CD4-positive, alpha-beta T cell (primary cell): ENCODE data around the gene FRZB. TPM values are rescaled to one million over a fixed set of nuclear protein-coding genes. Genes with fewer than 3 reads are reported as not detected.

Experiments used
- ATAC-seq: fragments of 200-7000 bp; cut with Tn5 transposase; one replicate; pipeline ENCODE4 v1.10.0; 2022; ENCODE audit warnings: mild to moderate bottlenecking; ENCODE audit not compliant: poor library complexity
- CTCF ChIA-PET: fragments of 350-600 bp; sonication (Branson Sonifier 250); formaldehyde crosslinking; loops from one replicate; lab custom pipeline; 2021; ENCODE audit warnings: antibody characterized with exemption, inconsistent platforms; lab: Charles Lee
- POLR2A ChIA-PET: fragments of 350-600 bp; sonication (Branson Sonifier 250); formaldehyde crosslinking; loops from one replicate; lab custom pipeline; 2021; ENCODE audit warnings: antibody characterized with exemption, inconsistent platforms; lab: Charles Lee
- DNase-seq, 14 experiments: peaks; one replicate each; pipeline ENCODE4 v3.0.0-alpha.2; 2013 to 2020; ENCODE audit warnings: mixed read lengths in 2 of 14
- H3K27ac ChIP-seq, 2 donors: one replicate each; pipeline versions ENCODE4 v1.5.1 to v1.7.0; 2013; ENCODE audit warnings: low read length in 2 of 2, low read depth in 1 of 2, mild to moderate bottlenecking in 1 of 2
- H3K27me3 ChIP-seq, 2 experiments: 1 replicate in 1 of 2; 2 replicates in 1 of 2; pipeline versions ENCODE4 v1.6.1 to v1.7.0; 2013; ENCODE audit warnings: low read length in 2 of 2, control low read depth in 1 of 2, mild to moderate bottlenecking in 1 of 2, moderate library complexity in 1 of 2; ENCODE audit not compliant: insufficient read depth in 2 of 2, control insufficient read depth in 1 of 2
- H3K36me3 ChIP-seq: one replicate; pipeline ENCODE4 v1.6.1; 2013; ENCODE audit warnings: low read length, control low read depth; ENCODE audit not compliant: insufficient read depth
- H3K4me1 ChIP-seq: one replicate; pipeline ENCODE4 v1.6.1; 2013; ENCODE audit warnings: low read length, control low read depth; ENCODE audit not compliant: insufficient read depth
- H3K4me3 ChIP-seq: one replicate; pipeline ENCODE4 v1.5.1; 2013; ENCODE audit warnings: mild to moderate bottlenecking, low read length, moderate library complexity
- H3K9me3 ChIP-seq, 2 experiments: 1 replicate in 1 of 2; 2 replicates in 1 of 2; pipeline versions ENCODE4 v1.6.1 to v1.7.0; 2013; ENCODE audit warnings: low read length in 2 of 2, mild to moderate bottlenecking in 2 of 2, control low read depth in 1 of 2, moderate library complexity in 1 of 2; ENCODE audit not compliant: control insufficient read depth in 1 of 2, insufficient read depth in 1 of 2
- H3K27ac Mint-ChIP-seq: one replicate; pipeline ENCODE4 v1.8.0; 2020; ENCODE audit warnings: mixed read lengths
- H3K27me3 Mint-ChIP-seq: one replicate; pipeline ENCODE4 v1.8.0; 2021; ENCODE audit warnings: mixed read lengths
- H3K36me3 Mint-ChIP-seq: one replicate; pipeline ENCODE4 v1.8.0; 2021; ENCODE audit warnings: low read depth, mixed read lengths
- H3K4me1 Mint-ChIP-seq: one replicate; pipeline ENCODE4 v1.8.0; 2021; ENCODE audit warnings: low read depth, mixed read lengths
- H3K4me3 Mint-ChIP-seq: one replicate; pipeline ENCODE4 v1.8.0; 2020; ENCODE audit warnings: mild to moderate bottlenecking, mixed read lengths
- H3K9me3 Mint-ChIP-seq: one replicate; pipeline ENCODE4 v1.8.0; 2020; ENCODE audit warnings: mixed read lengths
- intact Hi-C, 2 experiments: fragments of 100-400 bp; cut with DNase I in 1 of 2; cut with micrococcal nuclease in 1 of 2; formaldehyde crosslinking; loops; one replicate each; pipeline versions ENCODE4 v1.15.1 to v1.9.0; 2023 to 2025; cut with DNase I, micrococcal nuclease
- total RNA-seq, 174 experiments: library from RNA in 2 of 174; stranded (reverse) in 2 of 174; gene quantifications; one replicate each; pipeline ENCODE4 v1.2.3 and lab custom pipeline; 2021 to 2026
- TF ChIP-seq, protein P1 (sequence below): fragments of 200-600 bp; IDR thresholded peaks from one replicate; pipeline ENCODE4 v1.8.0; 2022; ENCODE audit warnings: antibody characterized with exemption, mild to moderate bottlenecking

FRZB gene
- total RNA-seq, 2 experiments from 2014 or later: not detected

DNA sequence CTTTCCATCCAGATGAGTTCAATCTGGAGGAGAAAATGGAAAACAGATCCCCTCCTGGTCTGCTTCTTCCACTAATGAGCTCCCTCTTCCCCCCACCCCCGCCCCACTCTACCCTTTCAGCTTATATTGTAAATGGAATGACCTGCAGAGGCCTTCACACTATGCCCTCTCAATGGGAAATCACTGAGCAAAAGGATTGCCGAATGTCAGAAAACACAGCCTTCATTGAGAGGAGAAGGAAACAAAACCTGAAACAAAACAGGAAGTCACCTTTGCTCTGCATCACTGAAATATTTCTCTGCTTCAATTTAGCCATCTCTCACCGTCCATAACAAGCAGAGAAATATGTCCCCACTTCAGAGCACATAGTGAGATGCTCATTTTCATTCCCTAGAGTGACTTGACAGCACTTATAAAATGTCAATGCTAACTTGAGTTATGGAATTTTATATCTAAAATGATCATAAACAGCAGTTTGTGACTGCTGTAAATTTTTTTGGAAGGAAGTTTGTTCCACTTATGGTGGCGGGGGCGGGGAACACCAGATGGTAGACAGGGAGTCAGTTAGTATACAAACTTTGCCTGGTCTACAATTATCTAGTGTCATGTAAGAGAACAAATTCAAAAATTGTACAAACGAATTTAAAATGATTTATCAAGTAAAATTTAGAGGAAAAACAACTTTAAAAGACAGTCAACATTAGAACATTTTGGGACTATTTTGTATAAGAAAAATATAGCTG, 1.8 kb upstream of the FRZB start:
- Mint-ChIP-seq H3K27me3 (peaks cover 87% of the 10 kb centered on the region), H3K4me3 (no peak overlapping the region), H3K27ac (no peak overlapping the region), H3K4me1 (peaks cover 30% of the 10 kb centered on the region), H3K9me3 (no peaks in the 10 kb centered on the region), H3K36me3 (no peaks in the 10 kb centered on the region)
- TF ChIP-seq, protein P1, sequence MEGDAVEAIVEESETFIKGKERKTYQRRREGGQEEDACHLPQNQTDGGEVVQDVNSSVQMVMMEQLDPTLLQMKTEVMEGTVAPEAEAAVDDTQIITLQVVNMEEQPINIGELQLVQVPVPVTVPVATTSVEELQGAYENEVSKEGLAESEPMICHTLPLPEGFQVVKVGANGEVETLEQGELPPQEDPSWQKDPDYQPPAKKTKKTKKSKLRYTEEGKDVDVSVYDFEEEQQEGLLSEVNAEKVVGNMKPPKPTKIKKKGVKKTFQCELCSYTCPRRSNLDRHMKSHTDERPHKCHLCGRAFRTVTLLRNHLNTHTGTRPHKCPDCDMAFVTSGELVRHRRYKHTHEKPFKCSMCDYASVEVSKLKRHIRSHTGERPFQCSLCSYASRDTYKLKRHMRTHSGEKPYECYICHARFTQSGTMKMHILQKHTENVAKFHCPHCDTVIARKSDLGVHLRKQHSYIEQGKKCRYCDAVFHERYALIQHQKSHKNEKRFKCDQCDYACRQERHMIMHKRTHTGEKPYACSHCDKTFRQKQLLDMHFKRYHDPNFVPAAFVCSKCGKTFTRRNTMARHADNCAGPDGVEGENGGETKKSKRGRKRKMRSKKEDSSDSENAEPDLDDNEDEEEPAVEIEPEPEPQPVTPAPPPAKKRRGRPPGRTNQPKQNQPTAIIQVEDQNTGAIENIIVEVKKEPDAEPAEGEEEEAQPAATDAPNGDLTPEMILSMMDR: no peak
- Histone ChIP-seq H3K27ac (no peak overlapping the region), H3K4me1 (peaks cover 15% of the 10 kb centered on the region), H3K9me3 (peaks cover 0 to 7% of the 10 kb centered on the region in 2 experiments), H3K36me3 (no peaks in the 10 kb centered on the region), H3K4me3 (no peak overlapping the region), H3K27me3 (peaks cover 38 to 61% of the 10 kb centered on the region in 2 experiments)
- CTCF ChIA-PET: interaction anchor here (0.9 kb wide), 1 partner anchor 10 kb away, joined by 3 read pairs; no protein-coding TSS in a partner anchor
- DNase-seq (no peak), ATAC-seq (no peak)
- intact Hi-C loops: no loop called here
- POLR2A ChIA-PET: no interaction called here

DNA sequence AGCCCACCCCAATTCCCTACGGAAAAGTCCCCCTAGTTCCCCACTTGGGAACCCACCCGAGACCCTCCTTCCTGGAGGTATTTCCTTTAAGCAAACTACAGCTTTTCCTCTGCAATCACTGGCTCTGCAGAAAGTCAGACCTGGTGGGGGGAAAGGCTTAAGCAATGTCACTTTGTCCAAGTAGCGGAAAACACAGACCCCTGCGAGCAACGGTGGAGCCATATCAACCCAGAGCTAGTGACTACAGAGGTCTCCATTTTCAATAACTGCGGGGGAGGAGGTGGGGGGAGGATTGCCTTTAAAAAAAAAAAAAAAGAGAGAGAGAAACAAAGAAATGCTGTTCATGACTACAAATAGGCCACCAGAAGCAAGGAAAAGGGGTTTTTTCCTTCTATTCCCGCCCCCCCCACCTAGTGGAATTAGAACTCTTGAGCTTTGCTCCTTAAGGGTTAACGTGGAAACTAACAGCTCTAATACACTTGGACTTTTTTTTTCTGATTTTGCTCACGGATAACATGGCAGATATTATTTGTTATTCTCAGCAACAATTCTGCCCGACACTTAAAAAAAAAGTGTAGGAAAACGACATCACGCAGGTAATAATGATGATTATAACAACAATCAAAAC, 1.1 kb upstream of the FRZB start:
- peaks cover 30% of the 10 kb centered on the region for H3K4me1 Mint-ChIP-seq
- Histone ChIP-seq H3K27ac (no peak overlapping the region), H3K4me3 (no peak overlapping the region), H3K27me3 (peaks cover 38 to 63% of the 10 kb centered on the region in 2 experiments), H3K36me3 (no peaks in the 10 kb centered on the region), H3K4me1 (peaks cover 15% of the 10 kb centered on the region), H3K9me3 (peaks cover 0 to 7% of the 10 kb centered on the region in 2 experiments)
- TF ChIP-seq, protein P1: no peak
- CTCF ChIA-PET: no interaction called here
- H3K4me3 Mint-ChIP-seq: no peak overlapping the region
- intact Hi-C loops: no loop called here
- ATAC-seq: no peak
- H3K36me3 Mint-ChIP-seq: no peaks in the 10 kb centered on the region
- POLR2A ChIA-PET: no interaction called here
- no peaks in the 10 kb centered on the region for H3K9me3 Mint-ChIP-seq
- H3K27ac Mint-ChIP-seq: no peak overlapping the region
- peaks cover 94% of the 10 kb centered on the region for H3K27me3 Mint-ChIP-seq
- DNase-seq: no peak

DNA sequence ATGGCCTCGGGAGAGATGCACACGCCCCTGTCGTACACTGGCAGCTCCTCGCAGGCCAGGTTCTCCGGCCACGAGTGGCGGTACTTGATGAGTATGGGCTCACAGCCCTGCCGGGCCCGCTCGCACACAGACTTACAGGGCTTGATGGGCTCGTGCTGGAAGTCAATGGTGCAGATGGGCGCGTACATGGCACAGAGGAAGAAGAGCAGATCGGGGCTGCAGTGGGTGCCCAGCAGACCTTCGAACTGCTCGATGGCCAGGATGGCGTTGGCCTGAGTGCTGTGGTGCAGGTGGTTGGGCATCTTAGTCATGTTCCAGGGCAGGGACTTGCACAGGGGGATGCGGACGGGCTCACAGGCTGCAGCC, 359 bp downstream of the FRZB start:
- Histone ChIP-seq H3K4me3 (no peak overlapping the region), H3K27ac (no peak overlapping the region), H3K4me1 (peaks cover 15% of the 10 kb centered on the region), H3K36me3 (no peaks in the 10 kb centered on the region), H3K27me3 (peaks cover 38 to 63% of the 10 kb centered on the region in 2 experiments), H3K9me3 (peaks cover 0 to 7% of the 10 kb centered on the region in 2 experiments)
- TF ChIP-seq, protein P1: no peak
- H3K36me3 Mint-ChIP-seq: no peaks in the 10 kb centered on the region
- H3K9me3 Mint-ChIP-seq: no peaks in the 10 kb centered on the region
- POLR2A ChIA-PET: no interaction called here
- peaks cover 97% of the 10 kb centered on the region for H3K27me3 Mint-ChIP-seq
- peaks cover 30% of the 10 kb centered on the region for H3K4me1 Mint-ChIP-seq
- H3K4me3 Mint-ChIP-seq: peak overlapping the region; percentile 42
- intact Hi-C loops: no loop called here
- H3K27ac Mint-ChIP-seq: no peak overlapping the region
- DNase-seq (peak in 1 of 14 experiments; percentile 4), ATAC-seq (no peak)
- CTCF ChIA-PET: no interaction called here
